ENCODE measurements around the gene CNN1. TPM values are rescaled to one million over a fixed set of nuclear protein-coding genes. Genes with fewer than 3 reads are reported as not detected.

Gene CNN1
- total and polyA plus RNA-seq, 4 donors, result 16.5 to 34.9 (median 22.5) TPM

DNA sequence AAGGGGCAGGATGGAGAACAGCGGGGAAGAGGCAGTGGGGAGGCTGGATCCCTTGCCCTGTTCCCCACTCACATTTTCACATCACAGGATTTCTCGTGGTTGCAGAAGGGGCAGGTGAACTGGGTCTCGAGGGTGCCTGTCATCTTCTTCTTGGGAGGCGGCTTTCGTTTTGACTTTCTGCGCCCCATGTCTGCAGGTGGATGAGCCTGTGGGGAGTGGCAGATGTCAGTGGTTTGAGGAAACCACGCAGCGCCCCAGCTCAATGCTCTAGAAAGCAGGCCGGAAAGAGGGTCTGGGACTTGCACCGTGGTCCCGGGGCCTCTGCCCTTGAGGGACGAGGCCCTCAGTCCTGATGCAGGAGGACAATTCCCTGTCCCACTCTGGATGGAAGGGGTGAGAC is 15.5 kb downstream of the CNN1 start:
- no peak overlapping the region for H3K4me3 ChIP-seq
- H3K27ac ChIP-seq (ENCODE audit: low read depth in 1 of 2, low read length in 1 of 2), result no peak overlapping the region
- H3K9me3 ChIP-seq (ENCODE audit: control insufficient read depth in 4 of 4, insufficient read depth in 3 of 4, low read length in 3 of 4), result no peaks in the 10 kb centered on the region
- peaks cover 0 to 36% (median 13%) of the 10 kb centered on the region in 4 donors for H3K36me3 ChIP-seq (ENCODE audit: control insufficient read depth in 4 of 4, insufficient read depth in 4 of 4, low read length in 4 of 4)
- H3K27me3 ChIP-seq (ENCODE audit: control insufficient read depth in 3 of 3, insufficient read depth in 3 of 3, low read length in 2 of 3), result no peaks in the 10 kb centered on the region
- no peak overlapping the region for H3K9ac ChIP-seq (ENCODE audit: insufficient read depth in 1 of 2, low read length in 2 of 2)
- WGBS, 2 donors, result 90 to 96% methylated on average over 12 of the region's 12 CpGs
- TF ChIP-seq, protein P1, sequence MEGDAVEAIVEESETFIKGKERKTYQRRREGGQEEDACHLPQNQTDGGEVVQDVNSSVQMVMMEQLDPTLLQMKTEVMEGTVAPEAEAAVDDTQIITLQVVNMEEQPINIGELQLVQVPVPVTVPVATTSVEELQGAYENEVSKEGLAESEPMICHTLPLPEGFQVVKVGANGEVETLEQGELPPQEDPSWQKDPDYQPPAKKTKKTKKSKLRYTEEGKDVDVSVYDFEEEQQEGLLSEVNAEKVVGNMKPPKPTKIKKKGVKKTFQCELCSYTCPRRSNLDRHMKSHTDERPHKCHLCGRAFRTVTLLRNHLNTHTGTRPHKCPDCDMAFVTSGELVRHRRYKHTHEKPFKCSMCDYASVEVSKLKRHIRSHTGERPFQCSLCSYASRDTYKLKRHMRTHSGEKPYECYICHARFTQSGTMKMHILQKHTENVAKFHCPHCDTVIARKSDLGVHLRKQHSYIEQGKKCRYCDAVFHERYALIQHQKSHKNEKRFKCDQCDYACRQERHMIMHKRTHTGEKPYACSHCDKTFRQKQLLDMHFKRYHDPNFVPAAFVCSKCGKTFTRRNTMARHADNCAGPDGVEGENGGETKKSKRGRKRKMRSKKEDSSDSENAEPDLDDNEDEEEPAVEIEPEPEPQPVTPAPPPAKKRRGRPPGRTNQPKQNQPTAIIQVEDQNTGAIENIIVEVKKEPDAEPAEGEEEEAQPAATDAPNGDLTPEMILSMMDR (IDR thresholded peaks at IDR 0.05; ENCODE audit: control extremely low read depth, extremely low read depth), result no peak
- DNase-seq, result no peak
- peaks cover 3 to 9% (median 7%) of the 10 kb centered on the region in 5 donors for H3K4me1 ChIP-seq (ENCODE audit: control insufficient read depth in 5 of 5, insufficient read depth in 5 of 5, low read length in 5 of 5)
- no peak for ATAC-seq (ENCODE audit: insufficient read depth, low FRiP score)

DNA sequence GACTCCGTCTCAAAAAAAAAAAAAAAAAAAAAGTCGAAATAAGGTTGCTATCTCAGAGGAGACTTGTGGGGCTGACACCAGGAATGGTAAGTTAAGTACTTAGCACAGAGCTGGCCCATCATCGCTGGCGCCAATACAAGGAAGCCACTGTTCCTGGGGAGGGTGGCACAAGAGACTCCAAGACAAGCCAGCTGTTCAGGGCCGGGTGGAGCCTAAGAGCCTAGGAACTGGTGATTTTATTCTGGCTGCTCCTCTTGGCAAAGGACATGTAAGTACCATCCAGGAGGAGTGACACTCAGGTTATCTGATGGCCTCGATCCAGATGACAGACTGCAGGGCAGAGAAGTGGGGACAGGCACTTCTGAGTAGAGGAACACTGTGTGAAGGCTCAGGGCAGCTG is 16.6 kb downstream of the CNN1 start:
- no peaks in the 10 kb centered on the region for H3K27me3 ChIP-seq (ENCODE audit: control insufficient read depth in 3 of 3, insufficient read depth in 3 of 3, low read length in 2 of 3)
- 86 to 88% methylated on average over 6 of the region's 6 CpGs for WGBS, 2 donors
- ATAC-seq (ENCODE audit: insufficient read depth, low FRiP score), result no peak
- DNase-seq, result no peak
- H3K9me3 ChIP-seq (ENCODE audit: control insufficient read depth in 4 of 4, insufficient read depth in 3 of 4, low read length in 3 of 4), result no peaks in the 10 kb centered on the region
- peaks cover 3 to 14% (median 7%) of the 10 kb centered on the region in 5 donors for H3K4me1 ChIP-seq (ENCODE audit: control insufficient read depth in 5 of 5, insufficient read depth in 5 of 5, low read length in 5 of 5)
- H3K9ac ChIP-seq (ENCODE audit: insufficient read depth in 1 of 2, low read length in 2 of 2), result no peak overlapping the region
- no peak overlapping the region for H3K27ac ChIP-seq (ENCODE audit: low read depth in 1 of 2, low read length in 1 of 2)
- peaks cover 0 to 36% (median 13%) of the 10 kb centered on the region in 4 donors for H3K36me3 ChIP-seq (ENCODE audit: control insufficient read depth in 4 of 4, insufficient read depth in 4 of 4, low read length in 4 of 4)
- H3K4me3 ChIP-seq, result no peak overlapping the region
- TF ChIP-seq, protein P1 (IDR thresholded peaks at IDR 0.05; ENCODE audit: control extremely low read depth, extremely low read depth), result no peak

DNA sequence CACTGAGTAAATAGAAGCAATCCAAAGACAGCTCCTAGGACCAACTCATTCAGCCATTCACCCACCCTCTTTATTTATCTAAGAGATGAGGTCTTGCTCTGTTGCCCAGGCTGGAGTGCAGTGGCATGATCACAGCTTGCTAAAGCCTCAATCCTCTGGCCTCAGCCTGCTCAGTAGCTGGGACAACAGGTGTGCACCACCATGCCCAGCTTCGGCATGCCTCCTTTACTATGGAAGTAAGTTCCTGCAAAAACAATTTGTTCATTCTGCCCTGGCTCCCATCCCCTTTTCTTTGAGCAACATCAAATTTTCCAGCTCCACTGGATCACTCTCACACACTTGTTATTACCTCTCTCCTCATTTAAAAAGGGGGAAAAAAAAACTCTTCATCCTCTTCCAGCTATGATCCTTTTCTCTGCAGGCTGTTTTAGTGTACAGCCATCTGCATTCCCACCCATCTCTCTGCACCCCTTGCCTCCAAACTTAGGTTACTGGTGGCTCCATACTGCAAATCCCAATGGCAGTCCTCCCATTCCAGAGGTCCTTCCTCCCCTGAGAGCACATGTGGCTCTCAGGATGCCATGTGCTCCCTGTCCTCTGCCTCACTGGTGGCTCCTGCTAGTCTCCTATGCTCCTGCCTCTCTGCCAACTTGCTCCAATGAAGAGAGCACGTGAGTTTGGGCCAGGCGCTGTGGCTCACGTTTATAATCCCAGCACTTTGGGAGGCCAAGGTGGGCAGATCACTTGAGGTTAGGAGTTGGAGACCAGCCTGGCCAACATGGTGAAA is 18.2 kb downstream of the CNN1 start:
- no peak overlapping the region for H3K9ac ChIP-seq (ENCODE audit: insufficient read depth in 1 of 2, low read length in 2 of 2)
- 86 to 94% methylated on average over 4 of the region's 4 CpGs for WGBS, 2 donors

More for the DNA sequence above, 18.2 kb downstream of the CNN1 start:
- TF ChIP-seq, protein P1 (IDR thresholded peaks at IDR 0.05; ENCODE audit: control extremely low read depth, extremely low read depth), result no peak
- ATAC-seq (ENCODE audit: insufficient read depth, low FRiP score) (no peak), DNase-seq (no peak)
- no peak overlapping the region for H3K27ac ChIP-seq (ENCODE audit: low read depth in 1 of 2, low read length in 1 of 2)
- peaks cover 3 to 18% (median 7%) of the 10 kb centered on the region in 5 donors for H3K4me1 ChIP-seq (ENCODE audit: control insufficient read depth in 5 of 5, insufficient read depth in 5 of 5, low read length in 5 of 5)
- no peak overlapping the region for H3K4me3 ChIP-seq
- H3K9me3 ChIP-seq (ENCODE audit: control insufficient read depth in 4 of 4, insufficient read depth in 3 of 4, low read length in 3 of 4), result no peaks in the 10 kb centered on the region
- H3K27me3 ChIP-seq (ENCODE audit: control insufficient read depth in 3 of 3, insufficient read depth in 3 of 3, low read length in 2 of 3), result no peaks in the 10 kb centered on the region
- H3K36me3 ChIP-seq (ENCODE audit: control insufficient read depth in 4 of 4, insufficient read depth in 4 of 4, low read length in 4 of 4), result peaks cover 0 to 35% (median 12%) of the 10 kb centered on the region in 4 donors

Measured in lung (tissue), 12 donors.